H4 (cell line): ENCODE data around the gene IL27RA. TPM values are rescaled to one million over a fixed set of nuclear protein-coding genes. Genes with fewer than 3 reads are reported as not detected.

Source experiments
- total RNA-seq: library from RNA; depleted of rRNA; stranded (reverse); fragments of >200 nt; shearing (Covaris generic); gene quantifications from 2 replicates; pipeline ENCODE4 v1.2.3, GENCODE V29; 2014; rRNA removed

The IL27RA gene
- total RNA-seq, 1 experiment from 2014 or later: 13.9 TPM

Other genes with a start within 250 kb of the IL27RA start
- gene ZSWIM4, start 236.3 kb upstream of the IL27RA start, total RNA-seq: 1.3 and 5.7 TPM in 2 replicates
- not detected in 2 replicates for gene NANOS3, start 154.6 kb upstream of the IL27RA start, total RNA-seq
- gene BRME1, start 125.6 kb upstream of the IL27RA start, total RNA-seq: 2.3 and 5.3 TPM in 2 replicates
- 13.5 and 14.9 TPM in 2 replicates for gene CC2D1A, start 125.6 kb upstream of the IL27RA start, total RNA-seq
- gene PODNL1, start 93.3 kb upstream of the IL27RA start, total RNA-seq: 2.9 and 4.9 TPM in 2 replicates
- 13.8 and 14.2 TPM in 2 replicates for gene DCAF15, start 79.3 kb upstream of the IL27RA start, total RNA-seq
- 1.1 and 2.0 TPM in 2 replicates for gene RFX1, start 25.4 kb upstream of the IL27RA start, total RNA-seq
- not detected in 2 replicates for gene RLN3, start 3.6 kb upstream of the IL27RA start, total RNA-seq
- gene PALM3, start 30.3 kb downstream of the IL27RA start, total RNA-seq: 1.4 and 2.0 TPM in 2 replicates
- 0.35 and 3.3 TPM in 2 replicates for gene MISP3, start 41.0 kb downstream of the IL27RA start, total RNA-seq
- gene C19orf67, start 54.0 kb downstream of the IL27RA start, total RNA-seq: not detected in 2 replicates
- gene SAMD1, start 59.0 kb downstream of the IL27RA start, total RNA-seq: 20.0 and 21.8 TPM in 2 replicates
- 36.9 and 48.1 TPM in 2 replicates for gene PRKACA, start 86.0 kb downstream of the IL27RA start, total RNA-seq
- 77.7 and 77.8 TPM in 2 replicates for gene ASF1B, start 104.8 kb downstream of the IL27RA start, total RNA-seq
- gene ADGRL1, start 174.4 kb downstream of the IL27RA start, total RNA-seq: 5.2 and 10.9 TPM in 2 replicates